GM18517 (cell line): ENCODE data around the gene LTB4R2.
"Not testable (repeated sequence)": the region's sequence is repeated elsewhere in the genome, so short reads cannot be mapped to it uniquely, and the experiment has no call there.

Experiments used
- ATAC-seq: cut with Tn5 transposase; IDR thresholded peaks from one replicate; pipeline ENCODE4 v1.9.1; 2021; ENCODE audit warnings: mild to moderate bottlenecking, moderate library complexity; ENCODE audit not compliant: unreplicated experiment

The LTB4R2 gene

GRCh38 chr14:24317141-24317928 lies 7.4 kb downstream of the LTB4R2 start:
- no peak for ATAC-seq

- no peak for ATAC-seq
These were observed 11.5 kb downstream of the LTB4R2 start for GRCh38 chr14:24321212-24321975.

DNA sequence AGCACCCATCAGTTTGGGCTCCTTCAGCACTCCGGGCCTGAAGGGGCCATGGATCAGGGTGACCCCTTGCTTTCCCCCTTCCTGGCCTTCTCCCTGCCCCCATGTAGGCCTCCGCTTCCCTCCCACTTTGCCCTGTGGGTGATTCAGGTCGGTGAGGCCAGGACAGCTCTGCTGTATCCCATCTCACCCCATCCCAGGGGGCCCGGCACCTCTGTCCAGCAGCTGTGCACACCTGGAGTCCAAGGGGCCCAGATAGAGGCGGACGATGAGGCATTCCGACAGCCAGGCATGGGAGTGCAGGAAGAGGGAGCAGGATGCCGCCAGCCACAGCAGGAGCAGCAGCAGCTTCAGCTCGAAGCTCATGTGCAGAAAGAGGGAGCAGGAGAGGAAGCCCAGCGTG lies 12.7 kb downstream of the LTB4R2 start:
- no peak for ATAC-seq

DNA sequence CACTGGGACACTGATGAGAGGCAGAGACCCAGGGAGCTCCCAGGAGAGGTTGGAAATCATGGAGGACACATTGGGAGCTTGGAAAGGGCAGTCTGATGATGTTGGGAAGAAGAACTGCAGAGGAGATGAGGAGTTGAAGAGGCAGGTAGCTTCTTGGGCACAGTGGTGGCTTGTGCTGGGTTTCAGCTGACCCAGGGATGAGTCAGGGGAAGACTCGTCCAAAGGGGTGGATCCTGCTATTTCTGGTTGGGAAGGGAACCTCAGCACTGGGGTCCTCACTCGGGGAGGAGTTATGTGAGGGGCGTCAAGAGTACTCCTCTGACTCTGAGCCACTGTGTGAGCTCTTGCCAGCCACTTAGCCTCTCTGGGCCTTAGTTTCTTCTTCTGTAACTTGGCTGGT lies 13.4 kb downstream of the LTB4R2 start:
- no peak for ATAC-seq

DNA sequence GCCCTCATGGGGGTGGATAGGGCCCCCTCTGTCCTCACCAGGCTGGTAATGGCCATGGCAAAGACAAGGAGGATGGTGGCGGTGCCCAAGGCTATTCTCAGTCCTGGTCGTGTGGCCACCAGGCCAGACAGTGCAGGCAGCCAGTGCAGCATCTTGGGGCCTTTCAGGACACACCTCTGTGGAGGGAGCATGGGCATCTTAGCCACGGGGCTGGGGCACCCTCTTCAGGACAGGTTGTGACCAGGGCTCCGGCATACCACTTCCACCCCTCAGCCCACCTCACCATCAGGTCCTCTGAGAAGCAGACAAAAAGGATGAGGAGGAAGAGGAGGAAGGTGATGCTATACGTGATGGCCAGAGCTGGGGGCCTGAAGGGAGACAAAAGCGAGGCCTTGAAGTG lies 14.1 kb downstream of the LTB4R2 start:
- no peak for ATAC-seq

DNA sequence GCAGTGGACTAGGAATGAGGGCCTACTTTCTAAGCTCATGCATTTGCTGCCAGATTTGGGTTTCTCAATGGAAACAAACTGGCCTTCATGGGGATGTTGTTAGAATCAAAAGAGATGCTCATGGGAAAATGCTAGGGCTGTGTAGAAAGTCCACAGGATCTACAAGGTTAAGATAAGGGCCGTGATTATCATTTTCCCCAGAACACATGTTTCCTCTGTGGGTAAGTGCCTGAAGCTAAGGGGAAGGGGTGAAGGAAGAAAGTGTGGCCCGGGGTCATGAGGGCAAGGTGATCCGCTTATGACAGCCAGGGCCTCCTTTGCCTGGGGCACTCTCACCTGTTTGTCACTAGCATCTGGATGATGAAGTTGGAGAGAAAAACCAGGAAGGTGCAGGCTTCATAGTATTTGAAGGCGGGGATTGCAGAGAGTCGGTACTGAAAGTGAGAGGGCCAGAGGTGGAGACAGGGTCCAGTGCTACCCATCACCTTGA lies 15.1 kb downstream of the LTB4R2 start:
- ATAC-seq, result no peak

GRCh38 chr14:24325963-24326362 lies 16.0 kb downstream of the LTB4R2 start:
- no peak for ATAC-seq

DNA sequence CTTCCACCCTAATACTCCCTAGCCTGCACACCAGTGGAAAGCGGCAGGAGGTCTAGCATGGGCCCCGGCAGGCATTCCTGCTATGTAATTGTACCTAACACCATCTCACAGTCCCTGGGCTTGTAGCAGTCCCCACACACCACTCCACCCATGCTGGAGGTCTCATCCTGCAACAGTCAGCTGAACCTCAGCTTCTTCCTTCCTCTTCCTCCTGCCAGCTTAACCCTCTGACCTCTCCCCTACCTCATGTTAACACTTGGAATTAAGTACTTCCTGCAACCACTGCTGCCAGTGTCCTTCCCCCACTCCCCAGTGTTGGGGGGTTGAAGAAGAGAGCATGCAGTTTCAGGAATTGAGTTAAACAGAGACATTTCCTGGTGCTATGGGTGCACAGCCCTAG lies 17.4 kb downstream of the LTB4R2 start:
- no peak for ATAC-seq

GRCh38 chr14:24327914-24328313 lies 18.0 kb downstream of the LTB4R2 start:
- not testable (repeated sequence) for ATAC-seq

DNA sequence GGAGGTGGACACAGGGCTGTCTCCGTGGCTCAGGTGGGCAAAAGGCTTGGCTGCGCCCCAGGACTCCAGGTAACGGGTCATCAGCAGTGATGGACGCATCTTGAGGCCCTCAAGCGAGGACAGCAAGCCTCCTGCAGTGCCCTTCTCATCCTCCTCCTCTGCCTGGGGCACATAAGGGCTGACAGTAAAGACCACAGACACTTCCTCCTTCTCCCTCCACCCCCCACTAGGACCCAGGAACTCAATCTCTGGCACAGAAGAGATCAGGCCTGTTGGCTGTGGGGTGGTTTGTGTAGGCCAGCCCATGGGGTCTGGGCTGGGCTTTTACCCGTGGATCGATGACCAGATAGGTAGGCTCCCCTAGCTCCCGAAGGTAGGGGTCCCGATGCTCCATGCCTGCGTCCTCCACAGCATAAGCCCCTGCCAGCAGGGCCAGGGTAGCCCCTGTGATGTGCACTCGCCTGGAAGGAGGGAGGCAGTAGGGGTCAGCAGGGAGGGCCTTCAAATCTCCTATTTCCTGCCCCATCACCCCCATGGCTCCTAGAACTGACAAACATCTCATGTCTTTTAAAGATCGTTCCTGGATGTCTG lies 19.2 kb downstream of the LTB4R2 start:
- no peak for ATAC-seq

GRCh38 chr14:24329736-24330135 lies 19.8 kb downstream of the LTB4R2 start:
- ATAC-seq, result no peak

DNA sequence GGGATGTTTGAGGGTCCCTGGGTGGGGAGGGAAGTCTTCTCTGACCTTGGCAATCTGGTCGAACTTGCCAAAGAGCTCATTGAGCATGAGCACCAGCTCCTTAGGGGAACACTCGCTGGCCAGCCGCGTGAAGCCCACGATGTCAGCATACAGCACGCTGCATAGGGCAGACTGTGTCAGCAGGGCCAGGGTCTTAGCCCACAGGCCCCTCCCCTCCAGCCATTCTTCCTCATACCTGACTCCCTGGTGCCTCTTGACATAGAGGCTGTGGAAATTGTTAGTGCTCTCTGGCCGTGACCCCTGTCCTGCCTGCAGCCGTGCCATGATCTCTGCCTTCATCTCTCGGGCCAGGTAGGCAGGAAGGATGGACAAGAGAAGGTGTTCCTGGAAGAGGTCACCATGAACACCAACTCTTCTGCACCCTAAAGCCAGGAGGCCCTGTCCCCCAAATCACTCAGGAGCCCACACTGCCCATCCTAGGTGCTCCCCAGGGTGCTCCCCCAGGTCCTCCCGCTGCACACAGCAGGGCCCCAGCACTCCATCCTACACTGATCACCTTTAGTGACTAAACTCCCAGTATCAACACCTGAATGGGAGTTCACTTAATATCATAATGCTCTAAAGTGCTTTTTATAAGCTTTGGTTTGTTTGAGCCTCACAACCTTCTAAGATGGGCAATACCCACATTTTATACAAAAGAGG lies 21.2 kb downstream of the LTB4R2 start:
- ATAC-seq, result no peak

GRCh38 chr14:24331731-24332267 lies 21.9 kb downstream of the LTB4R2 start:
- peak; percentile 8 for ATAC-seq

GRCh38 chr14:24332268-24332993 lies 22.5 kb downstream of the LTB4R2 start:
- ATAC-seq, result peak; percentile 75

DNA sequence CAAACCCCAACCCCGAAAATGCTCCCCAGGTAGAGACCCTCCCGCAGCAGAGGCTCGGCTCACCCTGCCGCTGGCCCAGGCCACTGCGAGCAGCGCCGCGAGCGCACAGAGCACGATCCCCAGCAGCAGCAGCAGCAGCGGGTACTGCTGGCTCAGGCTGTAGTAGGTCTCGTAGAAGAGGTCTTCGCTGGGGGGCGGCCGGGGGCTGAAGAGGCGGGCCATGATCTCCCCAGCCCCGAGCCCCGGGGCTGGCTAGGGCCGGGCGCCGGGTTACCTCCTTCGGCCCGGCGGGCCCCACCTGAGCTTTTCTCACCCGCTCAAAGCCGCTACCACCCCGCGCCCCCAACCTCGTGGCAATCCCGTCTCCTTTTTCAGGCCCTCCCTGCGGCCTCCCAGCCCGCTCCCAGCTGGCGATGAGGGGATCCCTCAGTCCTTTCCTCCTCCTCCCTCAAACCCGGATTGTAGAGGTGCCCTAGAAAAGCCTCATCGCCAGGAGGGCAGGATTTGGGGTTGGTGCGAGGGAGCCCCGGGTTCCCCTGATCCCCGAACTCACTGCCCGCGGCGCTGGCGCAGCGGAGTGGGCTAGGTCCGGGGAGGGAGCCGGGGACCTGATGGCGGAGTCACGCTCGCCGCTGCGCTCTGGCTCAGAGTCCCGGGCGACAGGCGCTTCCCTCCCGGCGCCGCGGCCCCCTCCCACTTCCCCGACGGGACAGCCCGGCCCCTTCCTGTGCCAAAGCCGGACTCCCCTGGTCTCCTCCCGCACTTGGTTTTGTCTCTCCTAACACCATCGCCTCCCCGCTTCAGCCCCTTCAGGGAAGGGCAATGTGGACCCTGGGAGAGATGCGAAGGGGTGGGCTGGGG lies 24.7 kb downstream of the LTB4R2 start, which contains the start of gene ADCY4:
Gene ADCY4, minus strand, starts transcription at position 641 of the 861 bp plus-strand sequence. Its CDS starts 419 bp downstream, at position 222.
- ATAC-seq, result no peak

- ATAC-seq, result no peak
These were observed 25.7 kb downstream of the LTB4R2 start for GRCh38 chr14:24335461-24336171.

DNA sequence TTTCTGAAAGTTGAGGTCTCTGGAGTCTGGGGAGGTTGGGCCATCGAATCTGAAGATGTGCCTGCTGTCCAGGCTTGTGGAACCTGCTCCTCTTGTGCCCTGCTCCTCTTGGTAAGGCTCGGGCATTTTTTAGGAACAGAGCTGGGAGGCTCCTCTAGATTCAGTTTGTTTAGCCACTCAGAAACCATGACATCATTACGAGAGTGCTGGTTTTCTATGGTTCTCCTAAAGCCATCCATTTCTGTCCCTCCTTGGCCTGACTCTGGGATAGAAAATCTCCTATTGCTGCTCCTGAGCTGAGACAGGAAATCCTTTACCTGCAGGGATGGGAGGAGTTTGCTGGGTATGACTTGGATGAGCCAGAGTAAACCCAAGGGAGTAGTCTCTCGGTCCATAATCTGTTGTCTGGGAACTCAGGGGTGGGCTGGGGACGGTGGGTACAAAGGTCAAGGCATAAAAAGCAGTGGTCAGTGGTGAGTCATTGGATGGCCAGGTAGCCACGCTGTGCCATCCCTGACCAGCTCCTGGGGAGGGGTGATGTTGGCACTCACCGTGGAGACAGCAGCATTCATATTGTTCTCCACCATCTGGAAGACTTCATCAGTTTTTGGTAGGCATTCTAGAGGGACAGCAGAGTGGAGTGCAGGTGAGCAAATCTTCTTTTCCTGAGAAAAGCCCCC lies 27.3 kb downstream of the LTB4R2 start:
- ATAC-seq, result no peak

GRCh38 chr14:24337824-24338175 lies 27.9 kb downstream of the LTB4R2 start:
- ATAC-seq, result no peak
